ENCODE measurements around the gene TCF23.

The TCF23 gene

GRCh38 chr2:27143285-27143684 is 5.5 kb upstream of the TCF23 start:
- no peak for DNase-seq (ENCODE audit: low read depth)
- in situ Hi-C loops (cut with HindIII; ENCODE audit: low sequenced_read_pairs) = no loop called here
- no peak for TF ChIP-seq CTCF (IDR thresholded peaks at IDR 0.05; ENCODE audit: low read depth, low read length, missing control alignments)
- H3K4me3 ChIP-seq (ENCODE audit: low read depth, low read length) = no peak overlapping the region

GRCh38 chr2:27145682-27146081 is 3.1 kb upstream of the TCF23 start:
- H3K4me3 ChIP-seq (ENCODE audit: low read depth, low read length) = no peak overlapping the region
- in situ Hi-C loops (cut with HindIII; ENCODE audit: low sequenced_read_pairs) = no loop called here
- TF ChIP-seq CTCF (IDR thresholded peaks at IDR 0.05; ENCODE audit: low read depth, low read length, missing control alignments) = no peak
- no peak for DNase-seq (ENCODE audit: low read depth)

- in situ Hi-C loops (cut with HindIII; ENCODE audit: low sequenced_read_pairs) = no loop called here
- DNase-seq (ENCODE audit: low read depth) = no peak
- H3K4me3 ChIP-seq (ENCODE audit: low read depth, low read length) = no peak overlapping the region
- TF ChIP-seq CTCF (IDR thresholded peaks at IDR 0.05; ENCODE audit: low read depth, low read length, missing control alignments) = no peak
These were observed 869 bp upstream of the TCF23 start for GRCh38 chr2:27147935-27148334.

GRCh38 chr2:27149570-27150405 is 984 bp downstream of the TCF23 start:
- in situ Hi-C loops (cut with HindIII; ENCODE audit: low sequenced_read_pairs) = no loop called here
- H3K4me3 ChIP-seq (ENCODE audit: low read depth, low read length) = no peak overlapping the region
- DNase-seq (ENCODE audit: low read depth) = no peak
- no peak for TF ChIP-seq CTCF (IDR thresholded peaks at IDR 0.05; ENCODE audit: low read depth, low read length, missing control alignments)

- no peak for TF ChIP-seq CTCF (IDR thresholded peaks at IDR 0.05; ENCODE audit: low read depth, low read length, missing control alignments)
- no peak overlapping the region for H3K4me3 ChIP-seq (ENCODE audit: low read depth, low read length)
- no peak for DNase-seq (ENCODE audit: low read depth)
- in situ Hi-C loops (cut with HindIII; ENCODE audit: low sequenced_read_pairs) = no loop called here
These were observed 1.9 kb downstream of the TCF23 start for GRCh38 chr2:27150639-27151230.

GRCh38 chr2:27152102-27152795 is 3.4 kb downstream of the TCF23 start:
- TF ChIP-seq CTCF (IDR thresholded peaks at IDR 0.05; ENCODE audit: low read depth, low read length, missing control alignments) = no peak
- no peak for DNase-seq (ENCODE audit: low read depth)
- H3K4me3 ChIP-seq (ENCODE audit: low read depth, low read length) = no peak overlapping the region
- in situ Hi-C loops (cut with HindIII; ENCODE audit: low sequenced_read_pairs) = no loop called here
